Coronary artery (tissue), 2 donors: ENCODE results near the gene DGKQ.

Source experiments
- DNase-seq: peaks from one replicate; pipeline ENCODE4 v3.0.0-alpha.2; 2017; ENCODE audit warnings: low spot score
- H3K27ac ChIP-seq, 2 donors: fragments of 200-600 bp; sonication (generic); one replicate each; pipeline ENCODE4 v1.5.1; 2016 to 2019
- H3K4me3 ChIP-seq: fragments of 200-600 bp; sonication (generic); 2 replicates; pipeline ENCODE4 v1.5.1; 2016; ENCODE audit warnings: mild to moderate bottlenecking, moderate library complexity
- CTCF ChIP-seq: fragments of 200-600 bp; sonication (generic); IDR thresholded peaks from one replicate; pipeline ENCODE4 v1.5.1; 2019; ENCODE audit warnings: antibody characterized with exemption

The DGKQ gene

GRCh38 chr4:952881-953573 lies 20.3 kb downstream of the DGKQ start:
- H3K4me3 ChIP-seq, result no peak overlapping the region
- H3K27ac ChIP-seq, result no peak overlapping the region
- no peak for TF ChIP-seq CTCF
- DNase-seq, result no peak

- no peak overlapping the region for H3K27ac ChIP-seq
- no peak for TF ChIP-seq CTCF
- no peak overlapping the region for H3K4me3 ChIP-seq
- DNase-seq, result no peak
Observed at GRCh38 chr4:951594-952468, 21.5 kb downstream of the DGKQ start.

- no peak for DNase-seq
- TF ChIP-seq CTCF, result no peak
- Histone ChIP-seq H3K27ac (no peak overlapping the region), H3K4me3 (no peak overlapping the region)
Observed at GRCh38 chr4:951186-951585, 22.2 kb downstream of the DGKQ start.

- peak; percentile 63 for DNase-seq
- no peak for TF ChIP-seq CTCF
- H3K27ac ChIP-seq, result no peak overlapping the region
Observed at GRCh38 chr4:950136-951020, 23.0 kb downstream of the DGKQ start.

GRCh38 chr4:949656-950055 lies 23.7 kb downstream of the DGKQ start:
- Histone ChIP-seq H3K4me3 (no peak overlapping the region), H3K27ac (no peak overlapping the region)
- no peak for TF ChIP-seq CTCF
- no peak for DNase-seq

More at GRCh38 chr4:950136-951020, 23.0 kb downstream of the DGKQ start:
- H3K4me3 ChIP-seq, result no peak overlapping the region

GRCh38 chr4:948936-949300 lies 24.5 kb downstream of the DGKQ start:
- Histone ChIP-seq H3K4me3 (no peak overlapping the region), H3K27ac (no peak overlapping the region)
- no peak for TF ChIP-seq CTCF
- DNase-seq, result no peak
